ENCODE data around the gene SKOR1. TPM values are rescaled to one million over a fixed set of nuclear protein-coding genes. Genes with fewer than 3 reads are reported as not detected.
A peak's percentile ranks its signal among the peaks of the same experiment; 100 is the strongest.

The SKOR1 gene
- total RNA-seq, 4 donors from 2014 or later, result 0.49 to 1.2 (median 0.85) TPM

DNA sequence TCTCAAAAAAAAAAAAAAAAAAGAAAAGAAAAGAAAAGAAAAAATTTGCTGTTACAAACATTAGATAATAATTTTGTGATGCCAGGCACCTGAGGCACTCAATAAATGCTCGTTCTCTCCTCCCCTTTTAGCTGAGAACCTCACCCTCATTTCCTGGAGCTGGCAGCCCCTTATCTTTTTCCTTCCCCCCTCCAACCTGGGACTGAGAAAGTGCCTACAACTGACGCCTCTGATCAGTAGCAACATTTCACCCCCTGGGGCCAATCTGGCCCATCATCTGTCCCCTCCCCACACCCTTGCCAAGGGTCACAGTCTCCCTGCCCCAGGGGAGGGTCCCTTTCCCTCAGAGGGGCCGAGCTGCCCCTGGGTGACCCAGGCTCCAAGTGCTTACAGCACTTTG lies 27.1 kb downstream of the SKOR1 start:
- no peaks in the 10 kb centered on the region for H3K27me3 ChIP-seq
- 78 to 84% methylated on average over 3 of the region's 3 CpGs for WGBS, 2 donors
- peaks cover 18 to 32% of the 10 kb centered on the region in 2 donors for H3K4me1 ChIP-seq
- no peak overlapping the region for H3K4me3 ChIP-seq (replicated peaks in 1 of 3)
- no peaks in the 10 kb centered on the region for H3K9me3 ChIP-seq
- intact Hi-C loops (cut with DNase I), result no loop called here
- no peak overlapping the region for H3K27ac ChIP-seq
- no peak for TF ChIP-seq POLR2A (IDR thresholded peaks at IDR 0.05)
- no peak for TF ChIP-seq CTCF (IDR thresholded peaks at IDR 0.05)
- no peaks in the 10 kb centered on the region for H3K36me3 ChIP-seq
- DNase-seq, result no peak

GRCh38 chr15:67853454-67853853 lies 28.1 kb downstream of the SKOR1 start:
- 82 to 85% methylated on average over 3 of the region's 3 CpGs for WGBS, 2 donors
- Histone ChIP-seq H3K36me3 (no peaks in the 10 kb centered on the region), H3K4me3 (replicated peaks in 1 of 3) (no peak overlapping the region), H3K27ac (no peak overlapping the region), H3K27me3 (no peaks in the 10 kb centered on the region), H3K4me1 (peaks cover 10 to 23% of the 10 kb centered on the region in 2 donors), H3K9me3 (no peaks in the 10 kb centered on the region)
- TF ChIP-seq CTCF (IDR thresholded peaks at IDR 0.05) (no peak), POLR2A (IDR thresholded peaks at IDR 0.05) (no peak)
- DNase-seq, result no peak
- intact Hi-C loops (cut with DNase I), result no loop called here

GRCh38 chr15:67854358-67854757 lies 29.0 kb downstream of the SKOR1 start:
- TF ChIP-seq POLR2A (IDR thresholded peaks at IDR 0.05), result no peak
- TF ChIP-seq CTCF (IDR thresholded peaks at IDR 0.05), result no peak
- H3K27ac ChIP-seq, result no peak overlapping the region
- peaks cover 7 to 18% of the 10 kb centered on the region in 2 donors for H3K4me1 ChIP-seq
- no peak overlapping the region for H3K4me3 ChIP-seq (replicated peaks in 1 of 3)
- intact Hi-C loops (cut with DNase I), result no loop called here
- no peaks in the 10 kb centered on the region for H3K9me3 ChIP-seq
- no peaks in the 10 kb centered on the region for H3K36me3 ChIP-seq
- WGBS, 2 donors, result 85 to 90% methylated on average over 1 of the region's 1 CpG
- no peak for DNase-seq
- no peaks in the 10 kb centered on the region for H3K27me3 ChIP-seq

- DNase-seq, result peak; percentile 65 to 72
- H3K4me1 ChIP-seq, result peaks cover 18 to 26% of the 10 kb centered on the region in 2 donors
- H3K27me3 ChIP-seq, result no peaks in the 10 kb centered on the region
- H3K9me3 ChIP-seq, result no peaks in the 10 kb centered on the region
- 21 to 34% methylated on average over 3 of the region's 3 CpGs for WGBS, 2 donors
- H3K4me3 ChIP-seq (replicated peaks in 1 of 3), result no peak overlapping the region
- TF ChIP-seq POLR2A (IDR thresholded peaks at IDR 0.05), result no peak
- no peak for TF ChIP-seq CTCF (IDR thresholded peaks at IDR 0.05)
- no peaks in the 10 kb centered on the region for H3K36me3 ChIP-seq
- peak overlapping the region in 1 of 3 donors; percentile 0 for H3K27ac ChIP-seq
- intact Hi-C loops (cut with DNase I), result no loop called here
Observed at GRCh38 chr15:67855842-67856241, 30.5 kb downstream of the SKOR1 start.

DNA sequence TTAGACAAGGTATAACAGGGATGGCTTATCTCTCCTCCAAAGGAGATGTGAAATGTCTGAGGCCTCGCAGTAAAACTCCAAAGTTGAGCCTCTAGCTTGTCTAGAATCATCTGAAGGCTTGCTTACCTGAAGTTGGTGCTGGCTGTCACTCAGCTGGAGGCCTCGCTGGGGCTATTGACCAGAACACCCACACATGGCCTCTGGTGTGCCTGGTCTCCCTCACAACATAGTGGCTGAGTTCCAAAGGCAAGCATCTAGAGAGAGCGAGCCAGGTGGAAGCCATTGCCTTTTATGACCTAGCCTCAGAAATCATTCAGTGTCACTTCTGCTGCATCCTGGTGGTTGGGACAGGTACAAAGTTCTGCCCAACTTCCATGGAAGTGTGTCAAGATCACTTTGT lies 31.9 kb downstream of the SKOR1 start:
- no peak overlapping the region for H3K27ac ChIP-seq
- no peaks in the 10 kb centered on the region for H3K36me3 ChIP-seq
- H3K4me1 ChIP-seq, result peaks cover 18 to 23% of the 10 kb centered on the region in 2 donors
- intact Hi-C loops (cut with DNase I), result no loop called here
- peak in 1 of 2 donors; percentile 33 for DNase-seq
- H3K27me3 ChIP-seq, result no peaks in the 10 kb centered on the region
- no peak overlapping the region for H3K4me3 ChIP-seq (replicated peaks in 1 of 3)
- no peak for TF ChIP-seq POLR2A (IDR thresholded peaks at IDR 0.05)
- TF ChIP-seq CTCF (IDR thresholded peaks at IDR 0.05), result no peak
- H3K9me3 ChIP-seq, result no peaks in the 10 kb centered on the region
- WGBS, 2 donors, result 74 to 92% methylated on average over 3 of the region's 3 CpGs

Measured in thyroid gland (tissue), 4 donors.